GM18511 (cell line): Measurements from ENCODE around the gene DUSP15.
"Not testable (repeated sequence)": the region's sequence is repeated elsewhere in the genome, so short reads cannot be mapped to it uniquely, and the experiment has no call there.

Source experiments
- ATAC-seq: cut with Tn5 transposase; IDR thresholded peaks from one replicate; pipeline ENCODE4 v1.9.1; 2021; ENCODE audit warnings: mild to moderate bottlenecking, moderate library complexity; ENCODE audit not compliant: unreplicated experiment

Gene DUSP15

GRCh38 chr20:31824125-31824485, 46.2 kb downstream of the DUSP15 start:
- ATAC-seq: no peak

GRCh38 chr20:31823360-31824124, 46.8 kb downstream of the DUSP15 start:
- no peak for ATAC-seq

DNA sequence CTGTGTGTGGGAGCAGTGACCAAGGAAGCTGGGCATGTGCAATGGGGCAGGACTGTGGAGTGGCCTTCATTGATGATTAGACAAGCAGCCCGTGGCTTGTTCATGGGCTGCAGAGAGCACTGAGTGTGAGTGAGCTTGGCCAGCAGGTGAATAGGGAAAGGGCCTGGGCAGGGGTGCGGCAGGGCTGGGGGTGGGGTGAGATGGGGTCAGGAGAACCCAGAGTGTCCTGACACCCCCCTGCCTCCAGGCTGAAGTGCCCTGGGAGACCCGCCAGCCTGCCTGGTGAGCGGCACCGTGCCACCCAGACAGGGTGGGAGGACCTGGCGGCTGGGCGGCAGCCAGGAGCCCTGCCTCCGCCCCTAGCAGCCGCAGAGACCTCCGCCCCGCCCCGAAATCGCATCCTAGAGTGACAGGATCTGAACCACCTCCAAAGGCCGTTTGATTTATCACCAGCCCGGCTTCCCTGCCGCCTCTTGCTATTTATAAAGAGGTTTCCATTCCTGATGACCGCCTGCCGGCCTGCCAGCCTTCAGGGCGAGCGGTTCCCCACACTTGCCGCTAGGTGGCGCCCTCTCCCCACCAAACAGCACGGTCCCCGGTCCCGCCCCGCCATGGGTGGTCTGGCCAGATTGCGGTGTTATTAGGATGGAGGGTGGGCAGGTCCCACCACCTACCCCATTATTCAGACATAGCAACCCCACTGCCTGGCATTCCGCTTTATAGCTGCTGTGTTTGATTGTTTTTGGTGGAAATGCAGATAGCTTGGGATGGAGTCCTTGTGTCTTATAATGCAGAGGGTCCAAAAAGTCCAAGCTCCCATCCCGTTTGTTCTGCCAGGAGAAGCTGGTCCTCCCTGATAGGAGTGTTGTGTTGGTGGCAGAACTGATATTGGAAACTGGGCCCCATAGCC, 47.7 kb downstream of the DUSP15 start:
- peak; percentile 72 for ATAC-seq

- ATAC-seq: no peak
Observed at GRCh38 chr20:31821427-31821826, 48.9 kb downstream of the DUSP15 start.

- no peak for ATAC-seq
Observed at GRCh38 chr20:31820228-31820627, 50.1 kb downstream of the DUSP15 start.

GRCh38 chr20:31819083-31819784, 51.1 kb downstream of the DUSP15 start, which contains the start of gene MYLK2:
Gene MYLK2, plus strand, starts transcription at chr20:31819356. Its CDS starts 225 bp downstream, at chr20:31819581.
- no peak for ATAC-seq

DNA sequence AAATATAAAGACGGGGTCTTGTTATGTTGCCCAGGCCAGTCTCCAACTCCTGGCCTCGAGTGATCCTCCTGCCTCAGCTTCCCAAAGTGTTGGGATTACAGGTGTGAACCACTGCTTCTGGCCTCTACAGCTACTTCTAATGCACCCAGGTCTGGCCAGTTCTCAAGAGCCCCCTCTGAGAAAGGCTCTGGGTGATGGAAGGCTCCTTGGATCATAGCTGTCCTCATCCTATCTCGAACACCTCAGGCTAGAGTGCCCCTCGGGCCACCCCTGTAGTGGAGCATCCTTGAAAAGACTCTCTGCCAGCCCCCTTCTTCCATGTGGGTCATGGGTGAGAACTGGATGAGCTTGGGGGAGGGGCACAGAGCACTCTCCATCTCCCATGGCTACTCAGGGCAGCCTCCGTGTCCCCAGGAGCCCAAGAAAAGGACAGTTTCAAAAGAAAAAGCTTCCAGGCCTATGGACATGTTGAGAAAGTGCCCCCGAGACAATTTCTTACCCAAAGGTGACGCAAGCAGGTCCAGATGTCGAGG, 51.9 kb downstream of the DUSP15 start:
- no peak for ATAC-seq

DNA sequence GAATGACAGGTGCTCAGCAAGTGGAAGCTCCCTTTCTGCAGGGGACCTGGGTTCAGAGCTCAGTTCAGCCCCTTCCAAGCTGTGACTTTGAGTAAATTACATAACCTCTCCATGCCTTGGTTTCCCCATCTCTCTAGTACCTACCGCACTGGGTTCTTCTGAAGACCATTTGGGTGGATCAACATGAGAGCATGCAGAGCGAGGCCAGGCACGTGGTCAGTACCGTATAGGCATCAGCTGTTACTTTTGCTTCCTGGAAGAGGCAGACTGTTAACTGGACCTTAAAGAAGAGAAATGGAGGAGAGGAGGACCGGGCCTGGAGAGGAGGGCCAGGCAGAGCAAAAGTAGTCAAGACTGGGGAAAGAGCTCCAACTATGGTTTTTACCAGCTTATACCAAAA, 52.9 kb downstream of the DUSP15 start:
- no peak for ATAC-seq

- ATAC-seq: no peak
Observed at GRCh38 chr20:31816221-31816620, 54.1 kb downstream of the DUSP15 start.

GRCh38 chr20:31815408-31816188, 54.7 kb downstream of the DUSP15 start:
- ATAC-seq: no peak

- not testable (repeated sequence) for ATAC-seq
Observed at GRCh38 chr20:31814142-31814541, 56.2 kb downstream of the DUSP15 start.

DNA sequence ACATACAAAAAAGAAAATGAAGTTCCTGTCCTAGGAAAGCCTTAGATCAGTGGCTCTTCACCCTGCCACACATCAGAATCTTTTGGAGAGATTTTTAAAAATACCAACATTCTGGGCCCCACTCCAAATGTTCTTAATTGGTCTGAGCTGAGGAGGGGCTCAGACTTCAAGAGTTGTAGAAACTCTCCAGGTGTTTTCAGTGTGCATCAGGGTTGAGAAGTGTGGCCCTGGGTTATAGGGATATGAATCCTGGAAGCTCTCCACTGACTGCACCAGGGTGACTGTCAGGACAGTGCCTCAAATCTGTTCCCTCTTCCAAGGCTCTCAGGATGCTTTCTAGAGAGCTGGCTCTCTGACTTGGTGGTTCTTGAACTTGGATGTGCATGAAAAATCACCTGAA, 56.7 kb downstream of the DUSP15 start:
- ATAC-seq: no peak

DNA sequence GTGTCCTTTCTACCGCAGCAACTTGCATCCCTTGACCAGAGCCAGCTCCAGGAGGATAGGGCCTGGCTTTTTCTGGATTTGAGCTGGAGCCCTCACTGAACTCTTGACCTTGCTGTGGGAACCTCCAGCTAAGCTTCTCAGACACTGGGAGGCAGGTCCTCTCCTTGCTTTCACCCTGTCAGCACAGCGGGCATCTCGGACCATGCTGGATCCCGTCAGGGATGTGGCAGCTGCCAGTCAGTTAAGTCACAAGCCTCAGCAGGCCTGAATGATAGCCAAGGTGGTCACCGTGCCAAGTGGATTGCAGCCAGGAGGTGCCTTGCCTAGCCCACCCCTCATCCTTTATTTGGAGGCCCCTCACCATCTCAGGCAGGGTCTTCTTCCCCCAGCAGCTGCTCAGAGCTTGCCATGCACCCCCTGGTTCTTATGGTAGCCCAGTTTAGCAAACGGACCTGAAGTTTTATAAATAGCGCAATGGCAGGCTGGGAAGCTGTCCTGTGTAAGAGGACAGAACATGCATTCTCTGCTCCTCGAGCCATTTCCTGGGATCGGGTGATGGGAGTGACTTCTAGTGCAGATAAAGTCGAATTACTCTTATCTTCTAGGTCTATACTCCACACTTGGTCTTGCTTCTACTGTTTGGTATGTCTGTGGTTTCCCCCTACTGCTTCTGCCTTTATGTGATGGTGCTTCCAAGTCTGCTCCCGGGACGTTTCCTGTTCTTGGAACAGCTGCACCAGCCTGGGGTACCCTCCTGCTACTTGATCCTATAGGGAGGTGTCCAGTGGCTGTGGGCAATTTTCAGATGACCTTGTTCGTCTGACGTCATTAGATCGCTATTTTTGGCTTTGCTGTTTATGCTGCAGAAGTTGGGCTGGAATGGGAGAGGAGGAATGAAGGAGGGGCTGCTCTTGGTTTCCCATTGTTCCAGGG, 58.3 kb downstream of the DUSP15 start:
- no peak for ATAC-seq

- ATAC-seq: no peak
Observed at GRCh38 chr20:31811198-31811597, 59.1 kb downstream of the DUSP15 start.
